IPS-18c (cell line): Measurements from ENCODE around the gene IWS1.
"Not testable (repeated sequence)": the region's sequence is repeated elsewhere in the genome, so short reads cannot be mapped to it uniquely, and the experiment has no call there.

Experiments used
- H3K4me3 ChIP-seq: 2 replicates; pipeline ENCODE4 v1.7.0; 2013; ENCODE audit warnings: low read depth, mild to moderate bottlenecking, low read length, moderate library complexity; ENCODE audit not compliant: insufficient read depth
- H3K9me3 ChIP-seq: one replicate; pipeline ENCODE4 v1.6.1; 2013; ENCODE audit warnings: mild to moderate bottlenecking, low read length, moderate library complexity; ENCODE audit not compliant: control insufficient read depth, insufficient read depth

IWS1 gene

GRCh38 chr2:127563458-127564428, 37.5 kb upstream of the IWS1 start:
- Histone ChIP-seq H3K9me3 (no peaks in the 10 kb centered on the region), H3K4me3 (no peak overlapping the region)

- Histone ChIP-seq H3K4me3 (no peak overlapping the region), H3K9me3 (no peaks in the 10 kb centered on the region)
Measured at GRCh38 chr2:127562936-127563335, 36.6 kb upstream of the IWS1 start.

GRCh38 chr2:127561371-127561770, 35.1 kb upstream of the IWS1 start:
- no peak overlapping the region for H3K4me3 ChIP-seq
- H3K9me3 ChIP-seq = no peaks in the 10 kb centered on the region

- Histone ChIP-seq H3K4me3 (no peak overlapping the region), H3K9me3 (no peaks in the 10 kb centered on the region)
Measured at GRCh38 chr2:127560931-127561280, 34.6 kb upstream of the IWS1 start.

GRCh38 chr2:127560201-127560930, 34.1 kb upstream of the IWS1 start:
- Histone ChIP-seq H3K4me3 (no peak overlapping the region), H3K9me3 (no peaks in the 10 kb centered on the region)

GRCh38 chr2:127559454-127559853, 33.2 kb upstream of the IWS1 start:
- Histone ChIP-seq H3K4me3 (no peak overlapping the region), H3K9me3 (no peaks in the 10 kb centered on the region)

GRCh38 chr2:127558911-127559310, 32.6 kb upstream of the IWS1 start:
- H3K9me3 ChIP-seq = no peaks in the 10 kb centered on the region
- H3K4me3 ChIP-seq = no peak overlapping the region

- no peaks in the 10 kb centered on the region for H3K9me3 ChIP-seq
- H3K4me3 ChIP-seq = no peak overlapping the region
Measured at GRCh38 chr2:127552846-127553245, 26.6 kb upstream of the IWS1 start.

- Histone ChIP-seq H3K4me3 (no peak overlapping the region), H3K9me3 (no peaks in the 10 kb centered on the region)
Measured at GRCh38 chr2:127552336-127552735, 26.0 kb upstream of the IWS1 start.

GRCh38 chr2:127551221-127551930, 25.1 kb upstream of the IWS1 start:
- Histone ChIP-seq H3K4me3 (no peak overlapping the region), H3K9me3 (no peaks in the 10 kb centered on the region)

- H3K9me3 ChIP-seq = no peaks in the 10 kb centered on the region
- no peak overlapping the region for H3K4me3 ChIP-seq
Measured at GRCh38 chr2:127546797-127547196, 20.5 kb upstream of the IWS1 start.

GRCh38 chr2:127545796-127546195, 19.5 kb upstream of the IWS1 start:
- no peaks in the 10 kb centered on the region for H3K9me3 ChIP-seq
- no peak overlapping the region for H3K4me3 ChIP-seq

GRCh38 chr2:127545189-127545588, 18.9 kb upstream of the IWS1 start:
- Histone ChIP-seq H3K9me3 (no peaks in the 10 kb centered on the region), H3K4me3 (no peak overlapping the region)

GRCh38 chr2:127543013-127543501, 16.8 kb upstream of the IWS1 start:
- H3K9me3 ChIP-seq, H3K4me3 ChIP-seq: not testable (repeated sequence)

GRCh38 chr2:127542231-127542630, 15.9 kb upstream of the IWS1 start:
- no peak overlapping the region for H3K4me3 ChIP-seq
- no peaks in the 10 kb centered on the region for H3K9me3 ChIP-seq

GRCh38 chr2:127541809-127542208, 15.5 kb upstream of the IWS1 start:
- no peaks in the 10 kb centered on the region for H3K9me3 ChIP-seq
- H3K4me3 ChIP-seq = no peak overlapping the region

GRCh38 chr2:127537644-127538043, 11.4 kb upstream of the IWS1 start:
- no peaks in the 10 kb centered on the region for H3K9me3 ChIP-seq
- H3K4me3 ChIP-seq = no peak overlapping the region
